Stimulated activated CD4-positive, alpha-beta T cell treated with anti-CD3 and anti-CD28 coated beads, Interleukin-12 subunit alpha, Interleukin-12 subunit beta, amount 100 ng/mL, for 48 hours (primary cell): ENCODE measurements around the gene RUSF1.
"Not testable (repeated sequence)": the region's sequence is repeated elsewhere in the genome, so short reads cannot be mapped to it uniquely, and the experiment has no call there.

Experiments used
- DNase-seq, 3 donors: peaks; one replicate each; pipeline ENCODE4 v3.0.0-alpha.2; 2020; ENCODE audit warnings: low read depth in 2 of 3, low spot score in 1 of 3

Gene RUSF1

DNA sequence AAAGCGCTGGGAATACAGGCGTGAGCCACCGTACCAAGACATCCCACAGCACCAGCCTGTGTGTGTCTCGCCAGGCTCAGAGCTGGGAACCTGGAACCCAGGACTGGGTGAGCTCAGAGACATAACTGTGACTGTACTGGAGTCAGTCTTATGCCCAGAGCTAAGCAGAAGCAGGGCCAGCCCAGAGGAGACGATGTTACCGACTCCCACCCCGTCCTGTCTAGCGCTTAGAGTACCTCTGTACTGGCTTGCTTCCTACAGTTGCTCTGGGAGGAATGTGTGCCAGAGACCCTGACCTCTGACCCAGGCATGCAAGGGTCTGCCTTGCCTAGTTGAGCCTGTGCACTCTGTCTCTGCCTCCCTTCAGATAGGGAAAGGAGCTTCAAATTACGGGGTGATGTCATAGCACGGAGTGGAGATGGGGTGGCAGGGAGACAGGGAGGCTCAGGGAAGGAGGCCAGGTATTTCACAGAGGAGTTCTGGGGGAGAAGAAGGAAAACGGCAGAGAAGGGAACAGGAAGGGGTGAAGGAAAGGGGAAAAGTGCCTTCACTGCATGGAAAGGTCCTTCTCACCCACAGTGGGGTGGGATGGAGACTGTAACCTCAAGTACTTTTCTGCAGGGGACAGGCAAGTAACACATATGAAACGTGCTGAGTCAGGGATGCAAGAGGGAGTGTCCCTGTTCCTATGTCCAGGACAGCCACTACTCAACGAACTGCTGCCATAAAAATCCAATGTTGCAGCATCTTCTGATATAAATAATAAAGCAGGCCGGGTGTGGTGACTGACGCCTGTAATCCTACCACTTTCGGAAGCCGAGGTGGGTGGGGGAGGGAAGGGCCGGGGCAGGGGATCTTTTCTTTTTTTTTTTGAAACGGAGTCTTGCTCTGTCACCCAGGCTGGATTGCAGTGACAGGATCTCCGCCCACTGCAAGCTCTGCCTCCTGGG is 54.7 kb downstream of the RUSF1 start:
- no peak for DNase-seq

DNA sequence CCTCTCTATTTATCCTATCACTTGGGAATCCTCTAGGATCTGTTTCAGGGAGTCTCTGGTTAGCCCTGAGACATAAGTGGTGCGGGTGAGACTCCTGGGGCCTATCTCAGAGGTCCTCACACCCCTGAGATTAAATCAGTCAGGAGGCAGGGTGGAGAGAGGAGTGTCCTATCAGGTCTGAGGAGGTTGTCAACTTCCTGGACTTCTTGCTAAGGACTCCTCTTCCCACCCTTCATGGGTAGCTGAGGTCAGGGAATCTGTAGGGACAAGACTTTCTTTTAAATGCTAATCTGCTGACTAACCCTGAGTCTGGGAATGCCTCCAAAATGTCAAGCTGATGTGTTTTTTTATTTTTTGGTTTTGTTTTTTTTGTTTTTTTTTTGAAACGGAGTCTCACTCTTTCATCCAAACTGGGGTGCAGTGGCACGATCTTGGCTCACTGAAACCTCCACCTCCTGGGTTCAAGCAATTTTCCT is 55.5 kb downstream of the RUSF1 start:
- DNase-seq = no peak

DNA sequence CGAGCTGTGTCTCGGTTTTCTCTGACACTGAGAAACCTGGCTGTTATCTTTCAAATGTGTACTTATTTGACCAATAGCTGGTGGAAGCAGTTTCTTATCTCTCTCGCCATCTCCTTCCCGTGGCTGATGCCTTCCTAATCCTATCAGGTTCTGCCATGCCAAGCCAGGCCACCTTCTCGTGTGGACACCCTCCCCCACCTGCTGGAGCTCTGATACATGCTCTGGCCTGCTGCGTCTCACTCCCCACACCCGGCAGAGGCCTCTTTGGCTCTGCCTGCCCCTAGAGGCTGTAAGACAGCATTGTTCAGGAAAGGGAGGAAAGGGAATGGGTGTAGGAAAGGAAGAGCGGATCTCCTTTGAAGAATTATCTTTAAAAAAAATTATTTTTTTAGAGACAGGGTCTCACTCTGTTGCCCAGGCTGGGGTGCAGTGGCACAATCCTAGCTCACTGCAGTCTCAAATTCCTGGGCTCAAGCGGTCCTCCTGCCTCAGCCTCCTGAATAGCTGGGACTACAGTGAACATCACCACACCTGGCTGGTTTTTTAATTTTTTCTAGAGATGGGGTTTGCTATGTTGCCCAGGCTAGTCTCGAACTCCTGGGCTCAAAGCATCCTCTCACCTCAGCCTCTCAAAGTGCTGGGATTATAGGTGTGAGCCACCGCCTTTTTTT is 56.4 kb downstream of the RUSF1 start:
- DNase-seq = no peak

GRCh38 chr16:31451201-31451600 is 57.0 kb downstream of the RUSF1 start:
- DNase-seq = no peak

DNA sequence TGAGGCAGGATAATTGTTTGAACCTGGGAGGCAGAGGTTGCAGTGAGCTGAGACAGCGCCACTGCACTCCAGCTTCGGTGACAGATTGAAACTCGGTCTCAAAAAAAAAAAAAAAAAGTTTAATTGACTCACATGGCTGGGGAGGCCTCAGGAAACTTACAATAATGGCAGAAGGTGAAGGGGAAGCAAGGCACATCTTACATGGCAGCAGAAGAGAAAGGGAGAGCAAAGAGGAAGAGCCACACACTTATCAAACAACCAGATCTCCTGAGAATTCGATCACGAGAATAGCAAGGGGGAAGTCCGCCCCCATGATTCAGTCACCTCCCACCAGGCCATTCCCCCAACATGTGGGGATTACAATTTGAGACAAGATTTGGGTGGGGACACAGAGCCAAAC is 62.3 kb downstream of the RUSF1 start:
- not testable (repeated sequence) for DNase-seq

- DNase-seq = no peak
These were observed 66.2 kb downstream of the RUSF1 start for GRCh38 chr16:31441956-31442355.

GRCh38 chr16:31440516-31441184 is 67.5 kb downstream of the RUSF1 start:
- DNase-seq = no peak

DNA sequence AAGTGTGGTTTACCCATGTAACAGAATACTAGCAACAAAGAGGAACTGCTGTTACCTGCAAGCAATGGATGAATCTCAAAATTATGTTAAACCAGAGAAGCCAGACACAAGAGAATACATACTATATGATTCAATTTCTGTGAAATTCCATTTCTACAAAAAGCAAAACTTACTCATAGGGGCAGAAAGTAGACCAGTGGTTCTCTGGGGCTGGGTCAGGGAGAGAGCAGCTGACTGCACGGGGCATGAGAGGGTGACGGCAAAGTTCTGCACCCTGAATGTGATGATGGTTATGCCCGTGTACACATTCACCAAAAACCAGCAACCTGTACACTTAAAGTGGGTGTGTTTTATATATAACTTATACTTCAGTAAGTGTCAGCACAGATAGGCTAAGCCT is 68.7 kb downstream of the RUSF1 start:
- DNase-seq = no peak
